NCI-H2227 (cell line): ENCODE measurements around the gene DPP9.
"Not testable (repeated sequence)": the region's sequence is repeated elsewhere in the genome, so short reads cannot be mapped to it uniquely, and the experiment has no call there.

ENCODE experiments used
- DNase-seq: peaks from one replicate; lab custom pipeline; 2025; ENCODE audit not compliant: unreplicated experiment; lab: John Stamatoyannopoulos, UW

The DPP9 gene

GRCh38 chr19:4742723-4743646 is 19.3 kb upstream of the DPP9 start:
- DNase-seq, result peak; percentile 87

GRCh38 chr19:4740092-4740491 is 16.4 kb upstream of the DPP9 start:
- DNase-seq, result no peak

GRCh38 chr19:4738734-4739133 is 15.1 kb upstream of the DPP9 start:
- DNase-seq, result peak; percentile 58

GRCh38 chr19:4737955-4738600 is 14.4 kb upstream of the DPP9 start:
- DNase-seq, result peak; percentile 93

GRCh38 chr19:4733755-4734345 is 10.2 kb upstream of the DPP9 start:
- no peak for DNase-seq

GRCh38 chr19:4732680-4733114 is 9.1 kb upstream of the DPP9 start:
- DNase-seq, result peak; percentile 72

- DNase-seq, result peak; percentile 22
These were observed 7.1 kb upstream of the DPP9 start for GRCh38 chr19:4730740-4731171.

- no peak for DNase-seq
These were observed 5.2 kb upstream of the DPP9 start for GRCh38 chr19:4728871-4729270.

GRCh38 chr19:4722671-4723594 is 709 bp downstream of the DPP9 start:
- DNase-seq, result no peak

- no peak for DNase-seq
These were observed 2.4 kb downstream of the DPP9 start for GRCh38 chr19:4721196-4721595.

GRCh38 chr19:4720037-4720700 is 3.5 kb downstream of the DPP9 start:
- DNase-seq, result no peak

- no peak for DNase-seq
These were observed 4.2 kb downstream of the DPP9 start for GRCh38 chr19:4719499-4719866.

GRCh38 chr19:4717966-4718701 is 5.5 kb downstream of the DPP9 start:
- DNase-seq, result no peak

- DNase-seq, result peak; percentile 27
These were observed 6.3 kb downstream of the DPP9 start for GRCh38 chr19:4717191-4717965.

GRCh38 chr19:4715529-4716221 is 8.0 kb downstream of the DPP9 start:
- no peak for DNase-seq

- not testable (repeated sequence) for DNase-seq
These were observed 8.5 kb downstream of the DPP9 start for GRCh38 chr19:4715178-4715528.

GRCh38 chr19:4714016-4714415 is 9.6 kb downstream of the DPP9 start:
- DNase-seq, result no peak

GRCh38 chr19:4713384-4713951 is 10.2 kb downstream of the DPP9 start:
- no peak for DNase-seq
